Activated effector memory CD4-positive, alpha-beta T cell treated with anti-CD3 and anti-CD28 coated beads, Interleukin-2, amount 50 U/mL, for 16 hours (primary cell): ENCODE results near the gene CNOT6.
A peak's percentile ranks its signal among the peaks of the same experiment; 100 is the strongest.

Experiments
- DNase-seq: peaks from one replicate; pipeline ENCODE4 v3.0.0-alpha.2; 2020

CNOT6 gene

DNA sequence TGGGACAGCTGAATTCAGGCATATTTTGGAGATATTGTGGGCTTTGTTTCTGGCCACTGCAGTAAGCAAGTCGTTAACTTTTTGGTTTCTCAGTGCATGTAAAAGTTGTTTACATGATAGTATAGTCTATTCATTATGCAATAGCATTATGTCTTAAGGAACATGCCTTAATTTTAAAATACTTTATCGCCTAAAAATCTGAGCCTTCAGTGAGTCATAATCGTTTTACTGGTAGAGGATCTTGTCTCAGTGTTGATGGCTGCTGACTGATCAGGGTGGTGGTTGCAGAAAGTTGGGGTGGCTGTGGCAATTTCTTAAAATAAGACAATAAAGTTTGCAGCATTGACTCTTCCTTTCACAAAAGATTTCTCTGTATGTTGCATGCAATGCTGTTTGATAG, 92.0 kb downstream of the CNOT6 start:
- no peak for DNase-seq

DNA sequence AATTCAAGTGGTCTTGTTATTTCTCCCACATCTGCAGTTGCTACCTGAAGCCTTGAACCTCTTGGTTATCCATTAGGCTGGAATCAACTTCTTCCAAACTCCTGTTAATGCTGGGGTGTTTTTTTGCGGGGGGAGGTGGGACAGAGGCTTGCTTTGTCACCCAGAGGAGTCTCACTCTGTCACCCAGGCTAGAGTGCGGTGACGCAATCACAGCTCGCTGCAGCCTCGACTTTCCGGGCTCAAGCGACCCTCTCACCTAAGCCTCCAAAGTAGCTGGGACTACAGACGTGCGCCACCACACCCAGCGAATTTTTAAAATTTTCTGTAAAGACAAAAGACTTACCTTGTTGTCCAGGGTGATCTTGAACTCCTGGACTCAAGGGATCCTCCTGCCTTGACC, 92.7 kb downstream of the CNOT6 start:
- DNase-seq: no peak

DNA sequence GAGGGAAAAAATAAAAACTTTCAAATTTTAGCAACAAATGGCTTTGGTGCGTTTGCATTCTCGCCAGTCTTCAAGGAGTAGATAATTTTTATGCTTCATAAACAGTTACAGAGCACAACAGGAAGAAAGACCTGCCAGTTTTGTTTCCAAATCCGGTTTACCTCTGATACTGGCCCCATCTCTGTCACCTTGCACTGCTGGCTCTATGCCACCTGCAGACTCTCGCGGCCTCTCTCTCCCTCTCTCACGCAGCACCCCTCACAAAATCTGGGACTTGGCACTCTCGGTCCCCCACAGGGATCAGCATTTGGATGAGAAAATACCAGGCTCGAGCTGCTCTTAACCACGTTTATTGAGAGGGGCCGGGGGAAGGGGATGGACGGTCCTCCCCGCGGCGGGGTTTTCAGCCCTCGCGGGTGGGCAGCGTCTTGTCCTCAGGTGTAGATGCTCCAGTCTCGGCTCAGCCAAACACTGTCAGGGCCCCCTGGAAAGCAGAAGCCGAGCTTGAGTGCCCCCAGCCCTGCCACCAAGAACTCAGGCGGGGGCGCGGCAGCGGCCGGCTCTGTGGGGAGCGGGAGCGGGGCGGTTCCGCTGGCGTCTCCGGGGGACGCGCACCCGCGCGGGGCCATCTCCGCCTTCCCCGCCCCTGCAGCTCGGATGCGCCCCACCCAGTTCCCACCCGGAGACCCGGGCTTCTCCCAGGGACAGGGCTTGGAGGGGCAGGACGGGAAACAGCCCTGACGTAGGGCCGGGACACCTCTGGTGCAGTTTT, 95.8 kb downstream of the CNOT6 start:
- DNase-seq: no peak

DNA sequence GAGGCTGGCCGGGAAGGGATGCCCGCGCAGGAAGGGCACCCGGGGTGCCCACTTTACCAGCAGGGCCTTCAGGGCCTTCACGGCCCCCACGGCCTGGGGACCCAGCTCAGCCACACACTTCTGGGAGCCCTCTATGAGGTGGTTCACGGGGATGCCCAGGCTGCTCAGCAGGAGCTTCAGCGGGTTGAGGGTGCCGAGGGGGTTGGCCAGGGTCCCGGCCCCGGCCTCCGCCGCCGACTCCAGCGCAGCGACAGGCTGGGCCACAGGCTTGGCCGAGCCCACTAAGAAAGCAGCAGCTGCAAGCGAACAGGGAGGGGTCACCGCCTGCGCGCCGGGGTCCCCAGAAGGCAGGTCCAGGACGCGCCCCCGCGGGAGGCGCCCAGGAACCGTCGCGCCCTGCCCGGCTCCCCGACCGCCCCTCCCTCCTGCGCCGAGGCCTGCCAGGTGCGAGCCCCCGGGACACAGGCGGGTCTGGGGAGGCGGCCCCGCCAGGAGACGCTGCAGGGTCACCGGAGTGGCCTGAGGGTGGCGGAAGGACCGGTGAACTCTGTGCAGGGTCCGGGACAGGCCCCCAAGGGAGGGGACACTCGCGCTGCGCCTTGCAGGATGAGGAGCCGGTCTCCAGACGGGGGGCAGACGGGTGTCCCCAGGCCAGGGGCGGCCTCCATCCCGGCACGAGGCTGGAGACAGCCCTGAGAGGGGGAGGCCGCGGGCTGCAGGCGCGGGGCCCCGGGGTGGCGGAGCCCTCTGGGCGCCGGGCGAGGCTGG, 96.5 kb downstream of the CNOT6 start:
- no peak for DNase-seq

DNA sequence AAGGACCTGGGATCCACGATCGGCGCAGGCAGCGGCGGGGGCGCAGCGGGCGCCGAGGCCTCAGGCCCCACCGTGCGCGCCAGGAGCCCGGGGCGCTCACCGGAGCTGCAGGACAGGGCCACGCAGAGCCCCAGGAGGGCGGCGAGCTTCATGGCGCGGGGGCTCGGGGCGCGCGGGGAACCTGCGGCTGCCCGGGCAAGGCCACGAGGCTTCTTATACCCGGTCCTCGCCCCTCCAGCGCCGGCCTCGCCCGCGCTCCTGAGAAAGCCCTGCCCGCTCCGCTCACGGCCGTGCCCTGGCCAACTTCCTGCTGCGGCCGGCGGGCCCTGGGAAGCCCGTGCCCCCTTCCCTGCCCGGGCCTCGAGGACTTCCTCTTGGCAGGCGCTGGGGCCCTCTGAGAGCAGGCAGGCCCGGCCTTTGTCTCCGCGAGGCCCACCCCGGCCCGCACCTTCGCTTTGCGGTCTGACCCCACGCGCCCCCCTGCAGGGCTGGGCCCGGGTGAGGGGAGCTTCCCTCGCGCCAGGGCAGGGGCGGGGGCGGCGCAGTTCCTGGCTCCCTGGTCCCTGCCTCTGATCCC, 97.2 kb downstream of the CNOT6 start, which contains the start of gene SCGB3A1:
Gene SCGB3A1, minus strand, starts transcription at position 189 of the 577 bp plus-strand sequence. Its CDS starts 37 bp downstream, at position 152.
- DNase-seq: no peak

DNA sequence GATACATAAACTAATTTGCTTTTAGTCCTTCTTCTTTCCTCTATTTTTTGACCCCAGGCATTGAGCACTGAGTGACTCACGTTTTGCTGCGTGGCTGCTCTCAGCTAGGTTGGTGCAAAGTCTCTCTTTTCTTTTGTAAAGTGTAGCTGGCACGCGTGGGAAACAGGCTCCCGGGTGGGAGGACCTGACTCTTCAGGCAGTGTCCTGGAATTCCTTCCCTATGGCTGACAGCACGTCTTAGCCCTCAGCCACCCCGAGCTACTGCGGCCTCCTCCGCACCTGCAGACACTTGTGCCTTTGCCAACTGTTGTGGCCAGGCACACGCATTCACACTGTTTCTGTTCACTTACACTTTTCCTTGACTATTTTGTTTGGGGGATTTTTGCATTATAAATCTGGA, 98.0 kb downstream of the CNOT6 start:
- no peak for DNase-seq

DNA sequence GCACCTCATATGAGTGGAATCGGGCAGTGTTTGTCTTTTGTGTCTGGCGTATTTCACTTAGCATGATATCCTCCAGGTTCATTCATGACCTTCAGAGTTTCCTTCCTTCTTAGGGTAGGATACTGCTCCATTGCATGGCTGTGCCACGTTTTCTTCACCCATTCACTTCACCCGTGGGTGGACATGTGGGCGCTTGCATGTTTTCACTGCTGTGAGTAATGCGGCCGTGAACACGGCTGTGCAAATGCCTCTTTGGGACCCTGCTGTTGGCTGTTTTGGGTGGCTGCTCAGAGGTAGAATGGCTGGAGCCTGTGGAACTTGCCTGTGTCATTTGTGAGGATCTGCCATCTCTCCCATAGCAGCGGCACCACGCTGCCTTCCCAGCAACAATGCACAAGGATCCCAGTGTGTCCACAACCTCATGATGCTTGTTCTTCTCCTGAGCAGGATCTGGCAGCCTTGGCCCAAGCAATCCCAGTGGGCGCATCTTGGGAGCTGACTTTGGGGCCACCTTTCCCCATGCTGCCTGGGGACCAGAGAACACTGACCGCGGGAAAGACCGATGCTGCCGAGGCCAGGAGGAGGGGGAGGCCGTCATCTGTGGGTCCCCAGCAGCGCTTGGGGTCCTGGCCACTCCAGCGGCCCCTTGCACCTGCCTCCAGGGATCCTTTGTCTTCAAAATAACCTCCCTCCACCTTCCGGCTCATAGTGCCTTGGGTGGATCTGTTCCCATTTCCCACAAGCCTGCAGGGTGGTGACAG, 99.4 kb downstream of the CNOT6 start:
- no peak for DNase-seq

DNA sequence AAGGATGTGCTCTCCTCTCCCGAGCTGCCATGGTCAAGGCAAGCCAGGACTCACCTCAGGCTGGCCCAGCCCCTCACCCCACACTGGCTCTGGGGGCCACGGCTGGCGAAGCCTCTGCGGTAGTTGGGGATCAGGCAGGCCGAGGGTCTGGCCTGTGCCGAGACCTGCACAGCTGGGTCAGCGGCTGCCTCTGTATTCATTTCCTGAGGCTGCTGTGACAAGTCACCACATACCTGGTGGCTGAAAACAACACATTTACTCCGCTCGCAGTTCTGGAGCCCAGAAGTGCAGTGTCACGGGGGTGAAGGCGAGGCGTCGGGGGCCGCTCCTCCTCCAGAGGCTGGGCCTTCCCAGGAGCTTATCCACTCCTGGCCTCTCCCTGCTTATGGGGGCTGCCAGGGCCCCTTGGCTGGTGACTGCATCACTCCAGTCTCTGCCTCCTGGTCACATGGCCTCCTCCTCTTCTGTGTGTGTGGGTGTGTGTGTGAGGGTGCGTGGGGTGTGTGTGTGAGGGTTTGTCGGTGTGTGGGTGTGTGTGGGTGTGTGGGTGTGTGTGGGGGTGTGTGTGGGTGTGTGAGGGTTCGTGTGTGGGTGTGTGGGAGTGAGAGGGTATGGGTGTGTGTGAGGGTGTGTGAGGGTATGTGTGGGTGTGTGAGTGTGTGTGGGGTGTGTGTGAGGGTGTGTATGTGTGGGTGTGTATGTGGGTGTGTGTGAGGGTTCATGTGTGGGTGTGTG, 100.3 kb downstream of the CNOT6 start:
- no peak for DNase-seq

DNA sequence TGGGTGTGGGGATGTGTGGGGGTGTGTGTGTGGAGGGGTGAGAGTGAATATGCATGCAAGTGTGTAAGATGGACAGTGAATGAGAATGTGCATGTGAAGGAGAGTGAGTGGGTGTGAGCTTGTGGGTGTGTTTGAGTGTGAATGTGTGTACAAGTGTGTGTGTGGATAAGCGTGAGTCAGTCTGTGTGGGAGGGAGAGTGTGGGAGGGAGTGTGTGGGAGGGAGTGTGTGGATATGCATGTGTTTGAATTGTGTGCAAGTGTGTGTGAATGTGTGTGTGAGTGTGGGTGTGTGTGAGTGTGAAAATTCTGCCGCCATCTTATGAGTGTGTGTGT, 100.8 kb downstream of the CNOT6 start:
- DNase-seq: no peak

DNA sequence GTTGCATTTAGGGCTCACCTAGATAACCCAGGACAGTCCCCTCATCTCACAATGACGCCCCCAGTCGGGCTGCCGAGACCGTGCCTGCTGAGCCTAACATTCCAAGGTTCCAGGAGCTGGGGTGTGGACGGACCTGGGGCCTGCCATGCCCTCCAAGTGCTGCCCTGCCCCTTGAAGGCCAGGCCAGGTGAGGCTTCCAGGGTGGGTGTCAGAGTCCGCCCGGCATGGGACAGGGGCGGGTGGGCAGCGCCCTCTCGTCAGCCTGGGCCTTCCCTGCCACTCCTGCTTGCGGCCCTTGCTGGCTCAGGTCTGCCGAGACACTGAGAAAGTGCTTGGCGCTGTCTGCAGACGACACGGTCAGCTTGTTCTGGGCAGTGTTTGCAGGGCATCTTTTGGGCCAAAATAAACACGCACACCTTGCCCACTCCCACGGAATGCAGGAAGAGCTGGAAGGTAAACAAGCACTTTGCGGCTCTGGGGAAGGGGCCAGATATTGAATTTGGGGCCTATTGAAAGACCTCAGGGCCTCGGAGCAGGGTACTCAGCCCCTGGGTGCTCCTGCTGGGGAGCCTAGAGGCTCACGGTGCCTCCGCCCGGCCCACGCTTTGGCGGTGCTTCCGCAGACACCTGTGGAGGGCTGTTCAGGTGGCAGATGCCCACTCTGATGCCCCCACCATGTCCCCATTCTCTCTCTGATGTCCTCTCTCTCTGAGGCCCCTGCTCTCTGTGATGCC, 101.4 kb downstream of the CNOT6 start:
- no peak for DNase-seq

DNA sequence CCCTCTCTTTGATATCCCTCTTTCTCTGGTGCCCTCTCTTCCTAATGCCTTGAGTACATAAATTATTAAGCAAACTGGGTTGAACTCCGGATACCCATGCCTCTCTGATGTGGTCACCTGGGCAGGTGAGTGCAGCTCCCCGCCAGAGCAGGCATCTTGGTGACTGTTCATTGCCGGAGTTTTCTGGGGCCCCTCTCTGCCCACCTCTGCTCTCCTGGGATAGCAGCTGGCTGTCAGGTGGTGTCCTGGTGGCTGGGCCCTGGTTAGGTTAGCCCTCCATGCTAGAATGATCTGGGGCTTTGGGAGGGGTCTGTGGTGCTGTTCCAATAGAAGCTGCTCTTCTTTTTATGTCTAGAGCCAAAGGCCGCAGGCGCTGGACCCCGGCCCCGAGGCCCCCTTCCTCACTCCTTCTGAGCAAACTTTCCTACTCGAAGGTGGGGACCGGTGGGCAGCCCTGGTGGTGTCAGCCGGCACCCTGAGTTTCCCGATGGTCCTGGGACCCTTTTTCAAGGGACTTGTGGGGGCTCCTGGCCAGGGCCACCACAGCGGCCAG, 102.0 kb downstream of the CNOT6 start:
- no peak for DNase-seq

DNA sequence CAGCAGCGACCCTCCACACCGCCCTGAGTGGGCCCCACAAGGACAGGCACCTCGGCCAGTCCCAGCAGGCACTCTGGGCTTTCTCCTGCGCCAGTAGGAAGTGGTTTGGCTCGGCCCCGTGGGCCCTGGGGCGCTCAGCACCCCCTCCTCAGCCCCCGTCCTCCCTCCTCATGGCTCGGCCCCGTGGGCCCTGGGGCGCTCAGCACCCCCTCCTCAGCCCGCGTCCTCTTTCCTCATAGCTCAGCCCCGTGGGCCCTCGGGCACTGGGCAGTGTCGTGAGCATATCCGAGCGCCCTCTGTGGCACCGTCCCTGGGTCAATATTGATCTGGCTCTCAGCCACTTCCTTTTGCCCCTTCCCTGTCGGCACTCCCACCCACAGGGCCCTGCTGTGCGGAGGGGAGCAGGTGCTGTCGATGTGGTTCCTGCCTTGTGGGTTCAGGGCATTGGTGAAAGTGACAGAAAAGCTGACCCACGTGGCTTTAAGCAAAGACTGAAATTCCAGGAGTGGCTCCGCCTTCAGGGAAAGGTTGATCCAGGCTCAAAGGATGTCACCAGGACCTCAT, 102.6 kb downstream of the CNOT6 start:
- DNase-seq: no peak

DNA sequence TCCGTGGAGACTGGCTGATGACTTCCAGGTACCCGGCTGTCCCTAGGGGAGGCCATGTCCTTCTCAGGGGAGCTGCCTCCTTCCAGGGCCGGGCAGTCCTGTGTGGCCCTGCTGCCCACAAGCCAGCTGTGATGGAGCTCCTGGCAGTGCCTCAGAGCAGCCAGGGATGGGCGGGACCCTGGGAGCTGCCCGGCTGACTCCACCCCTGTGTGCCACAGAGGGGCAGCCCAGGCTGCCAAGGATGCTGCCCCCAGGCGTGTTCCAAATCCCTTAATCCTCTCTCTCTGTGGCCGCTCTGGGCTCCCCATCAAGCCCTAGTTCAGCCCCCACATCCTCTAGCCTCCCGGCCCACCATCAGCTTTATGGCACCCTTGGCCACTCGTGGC, 104.1 kb downstream of the CNOT6 start:
- DNase-seq: no peak

DNA sequence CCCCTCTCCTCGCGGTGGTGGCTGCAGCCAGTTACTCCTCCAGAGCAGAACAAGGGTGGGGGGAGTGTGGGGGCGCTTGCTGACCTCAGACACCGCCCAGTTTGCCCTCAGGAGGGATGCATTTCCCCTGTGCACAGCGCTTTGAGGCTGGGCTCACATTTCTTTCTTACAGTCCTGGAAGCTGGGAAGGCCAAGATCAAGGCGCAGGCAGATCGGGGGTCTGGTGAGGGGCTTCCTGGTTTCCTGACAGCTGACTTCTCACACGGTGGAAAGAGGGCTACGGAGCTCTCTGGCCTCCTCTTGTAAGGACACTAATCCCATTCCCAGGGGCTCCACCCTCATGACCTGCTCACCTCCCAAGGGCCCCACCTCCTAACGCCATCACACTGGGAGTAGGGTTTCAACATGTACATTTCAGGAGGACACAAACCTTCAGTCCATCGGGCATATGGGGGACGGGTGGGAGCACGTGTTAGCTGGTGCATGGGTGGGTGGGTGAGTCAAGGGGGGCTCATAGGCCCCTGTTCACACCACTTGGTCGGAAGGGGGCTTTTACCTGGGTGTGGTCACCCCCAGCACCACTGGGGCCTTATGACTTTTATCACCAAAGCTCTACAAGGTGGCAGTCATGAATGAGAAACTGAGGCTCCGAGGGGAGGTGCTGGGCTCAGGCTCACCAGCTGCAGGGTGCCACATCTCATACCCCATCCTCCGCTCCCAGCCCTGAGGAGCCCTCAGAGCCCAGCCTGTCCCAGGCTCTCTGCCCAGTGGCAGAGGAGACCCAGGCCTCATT, 104.8 kb downstream of the CNOT6 start:
- peak; percentile 48 for DNase-seq

DNA sequence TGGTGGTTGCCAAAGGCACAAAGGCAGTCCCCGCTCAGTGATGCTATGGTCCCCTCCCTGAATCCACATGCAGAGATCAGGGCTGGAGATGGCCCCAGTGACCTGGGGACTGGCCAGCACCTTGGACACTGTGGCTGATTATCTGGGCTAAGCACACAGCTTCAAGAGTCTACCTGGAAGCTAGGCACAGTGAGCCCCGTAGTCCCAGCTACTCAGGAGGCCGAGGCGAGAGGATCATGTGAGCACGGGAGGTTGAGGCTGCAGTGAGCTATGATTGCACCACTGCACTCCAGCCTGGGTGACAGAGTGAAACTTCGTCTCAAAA, 105.4 kb downstream of the CNOT6 start:
- DNase-seq: no peak

DNA sequence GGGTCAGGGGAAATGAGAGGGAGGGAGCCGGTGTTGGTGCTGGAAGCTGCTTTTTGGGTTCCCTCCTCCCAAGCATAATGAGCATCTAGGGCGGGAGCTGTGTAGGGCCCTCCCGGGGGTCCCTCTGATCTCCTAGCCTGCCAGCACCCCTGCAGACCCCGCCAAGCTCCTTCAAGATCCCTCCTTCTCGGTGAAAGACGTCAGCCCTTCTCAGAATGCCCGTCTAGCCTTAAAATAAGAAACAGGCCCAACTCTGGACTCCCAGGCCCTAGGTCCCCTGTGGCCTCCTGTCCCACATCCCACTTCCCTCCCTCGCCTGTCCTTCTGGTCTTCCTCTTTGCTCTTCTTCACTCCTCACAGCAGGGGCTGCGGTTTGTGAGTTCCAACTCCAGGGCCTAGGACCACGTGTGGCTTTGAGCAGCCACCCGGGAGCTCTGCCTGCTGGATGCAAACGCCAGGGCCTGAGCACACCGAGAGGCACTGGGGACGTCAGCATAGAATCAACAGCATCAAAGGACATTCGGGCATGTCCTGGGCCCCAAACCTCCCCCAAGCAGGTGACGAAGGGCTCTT, 105.9 kb downstream of the CNOT6 start:
- no peak for DNase-seq

DNA sequence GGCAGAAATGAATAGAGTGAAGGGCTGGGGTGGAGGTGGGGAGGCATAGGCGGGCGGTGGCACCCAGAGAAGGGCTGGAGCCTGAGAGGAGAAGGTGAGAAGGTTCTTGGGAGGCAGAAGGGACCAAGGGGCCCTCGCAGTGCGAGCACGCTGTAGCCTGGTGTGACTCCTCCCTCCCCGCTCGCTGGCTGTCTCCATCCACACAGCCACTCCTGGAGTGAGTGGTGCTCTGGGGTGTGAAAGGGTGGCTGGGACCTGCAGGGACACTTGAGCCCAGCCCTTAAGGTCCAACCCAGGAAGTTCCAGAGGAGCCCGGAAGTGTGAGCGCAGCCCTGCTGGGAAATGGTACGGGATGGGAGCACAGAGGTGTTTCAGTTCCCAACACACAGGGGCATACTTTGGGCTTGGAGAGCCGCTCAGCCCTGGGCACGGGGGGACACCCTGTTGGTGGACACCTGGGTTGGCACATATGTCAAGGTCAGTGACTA, 106.4 kb downstream of the CNOT6 start:
- no peak for DNase-seq

DNA sequence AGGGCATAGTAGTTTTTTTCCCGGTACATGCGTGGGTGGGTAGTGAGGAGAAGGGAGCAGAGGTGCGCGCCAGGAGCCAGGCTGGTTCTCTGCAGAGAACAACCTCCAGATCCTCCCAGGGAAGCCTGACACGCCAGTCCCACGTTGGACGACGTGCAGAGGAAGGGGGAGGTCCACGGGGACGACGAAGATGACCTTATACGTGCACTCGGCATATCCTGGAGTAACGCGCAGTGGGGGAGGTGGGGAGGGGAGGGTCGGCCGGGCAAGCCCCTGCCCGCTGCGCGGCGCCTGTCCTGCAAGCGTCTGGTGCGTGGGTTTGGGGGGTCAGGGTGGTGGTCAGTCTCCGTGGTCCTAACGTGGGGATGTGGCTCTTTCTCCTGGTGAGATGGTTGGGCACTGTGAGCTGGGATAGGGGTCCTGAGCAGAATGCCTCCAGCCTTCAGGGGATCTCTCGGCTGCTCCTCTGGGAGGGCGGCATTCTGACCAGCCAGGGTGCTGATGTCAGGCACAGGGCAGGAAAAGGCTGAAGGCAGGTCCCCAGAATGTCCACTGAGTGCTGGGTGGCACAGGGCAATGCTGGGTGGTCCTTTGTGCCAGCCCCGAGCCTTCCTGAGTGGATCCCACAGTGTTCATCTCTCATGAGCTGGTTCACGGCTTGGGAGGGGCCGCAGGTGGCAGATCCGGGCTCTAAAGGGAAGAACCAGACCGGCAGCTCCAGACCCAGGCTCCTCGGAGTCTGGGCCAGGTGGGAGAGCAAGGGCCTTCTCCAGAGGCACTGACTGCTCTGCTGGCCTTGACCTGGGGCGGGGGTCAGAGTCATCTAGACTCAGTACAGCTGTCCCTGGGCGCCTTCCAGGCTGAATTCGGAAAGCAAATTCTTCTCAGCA, 107.7 kb downstream of the CNOT6 start:
- DNase-seq: peak; percentile 50
